Endothelial cell of umbilical vein (primary cell): ENCODE data around the gene PRIMA1. TPM values are rescaled to one million over a fixed set of nuclear protein-coding genes. Genes with fewer than 3 reads are reported as not detected.

Experiments used
- BruUV-seq: library from RNA; stranded (reverse); fragments of 400-500 nt; replicated peaks from 2 replicates; lab custom pipeline; 2021; lab: Mats Ljungman, UMichigan
- CTCF ChIA-PET: fragments of 300-600, 350-600 bp; sonication (Branson Sonifier 250); formaldehyde crosslinking; loops from one replicate; lab custom pipeline; 2021; ENCODE audit warnings: antibody characterized with exemption, inconsistent platforms; lab: Charles Lee
- POLR2A ChIA-PET: fragments of 300-600, 350-600 bp; sonication (Branson Sonifier 250); formaldehyde crosslinking; loops from one replicate; lab custom pipeline; 2021; ENCODE audit warnings: antibody characterized with exemption, inconsistent platforms; lab: Charles Lee
- DNase-seq: peaks from one replicate; pipeline ENCODE4 v3.0.0-alpha.2; 2011; ENCODE audit warnings: low read depth, low spot score
- FAIRE-seq: peaks from 2 replicates; lab custom pipeline; 2011; peaks lifted over from hg19 to GRCh38; lab: Jason Lieb, UNC
- H2AFZ ChIP-seq: 2 replicates; pipeline ENCODE4 v1.6.0; 2012; ENCODE audit warnings: low read depth, low read length, control low read depth, inconsistent platforms
- H3K27ac ChIP-seq: 2 replicates; pipeline ENCODE4 v1.5.1; 2011; ENCODE audit warnings: low read depth, mild to moderate bottlenecking, control low read depth, low read length, moderate library complexity; ENCODE audit not compliant: insufficient read depth
- H3K27me3 ChIP-seq, 2 experiments: 2 replicates each; pipeline versions ENCODE4 v1.6.0 to v1.6.1; 2011; ENCODE audit warnings: low read length in 2 of 2, mixed read lengths in 1 of 2; ENCODE audit not compliant: control insufficient read depth in 2 of 2, insufficient read depth in 2 of 2
- H3K36me3 ChIP-seq, 2 experiments: 2 replicates in 1 of 2; 3 replicates in 1 of 2; pipeline ENCODE4 v1.5.1; 2011; ENCODE audit warnings: low read length in 2 of 2, mild to moderate bottlenecking in 1 of 2, moderate library complexity in 1 of 2; ENCODE audit not compliant: control insufficient read depth in 2 of 2, insufficient read depth in 2 of 2; ENCODE audit errors: extremely low read depth in 1 of 2
- H3K4me1 ChIP-seq: 3 replicates; pipeline ENCODE4 v1.5.1; 2011; ENCODE audit warnings: mild to moderate bottlenecking, low read length; ENCODE audit not compliant: control insufficient read depth, insufficient read depth; ENCODE audit errors: extremely low read depth
- H3K4me2 ChIP-seq: 2 replicates; pipeline ENCODE4 v1.6.1; 2011; ENCODE audit warnings: low read length, control low read depth, mixed read lengths; ENCODE audit not compliant: insufficient read depth
- H3K4me3 ChIP-seq, 3 experiments: fragments of 200-600 bp in 1 of 3; sonication (generic), shearing (Covaris generic) in 1 of 3; replicated peaks in 1 of 3; 2 replicates each; pipeline ENCODE4 v1.5.1; 2011 to 2016; ENCODE audit warnings: control low read depth in 3 of 3, low read length in 3 of 3, mild to moderate bottlenecking in 2 of 3, inconsistent platforms in 1 of 3, low read depth in 1 of 3, moderate library complexity in 1 of 3; ENCODE audit not compliant: insufficient read depth in 1 of 3
- H3K79me2 ChIP-seq: 2 replicates; pipeline ENCODE4 v1.6.0; 2012; ENCODE audit warnings: low read length, inconsistent platforms; ENCODE audit not compliant: control insufficient read depth, insufficient read depth
- H3K9ac ChIP-seq: replicated peaks from 2 replicates; pipeline ENCODE3; 2011; ENCODE audit warnings: low read length, control low read depth; ENCODE audit not compliant: insufficient read depth; ENCODE audit errors: extremely low read depth
- H3K9me1 ChIP-seq: replicated peaks from 3 replicates; pipeline ENCODE4 v1.6.0; 2011; ENCODE audit warnings: mild to moderate bottlenecking, low read length; ENCODE audit not compliant: control insufficient read depth, insufficient read depth; ENCODE audit errors: extremely low read depth
- H3K9me3 ChIP-seq: replicated peaks from 2 replicates; pipeline ENCODE4 v1.5.1; 2012; ENCODE audit warnings: low read length, inconsistent platforms; ENCODE audit not compliant: control insufficient read depth, insufficient read depth
- H4K20me1 ChIP-seq: replicated peaks from 2 replicates; pipeline ENCODE3; 2011; ENCODE audit warnings: mild to moderate bottlenecking, low read length; ENCODE audit not compliant: control insufficient read depth, insufficient read depth; ENCODE audit errors: extremely low read depth
- CTCF ChIP-seq, 2 donors: IDR thresholded peaks; 1 replicate in 1 of 2; 2 replicates in 1 of 2; pipeline ENCODE4 v1.5.1; 2011; ENCODE audit warnings: low read length in 2 of 2, mild to moderate bottlenecking in 2 of 2, moderate library complexity in 2 of 2, control low read depth in 1 of 2, inconsistent platforms in 1 of 2, low read depth in 1 of 2; ENCODE audit not compliant: insufficient read depth in 1 of 2; ENCODE audit errors: extremely low read depth in 1 of 2
- EZH2 ChIP-seq: IDR thresholded peaks from 2 replicates; pipeline ENCODE4 v1.6.1; 2012; ENCODE audit warnings: borderline replicate concordance, low read depth, mild to moderate bottlenecking, moderate library complexity, low read length, inconsistent platforms; ENCODE audit not compliant: severe bottlenecking
- FOS ChIP-seq: IDR thresholded peaks from 2 replicates; pipeline ENCODE4 v1.6.1; 2011; ENCODE audit warnings: mild to moderate bottlenecking, low read length, moderate library complexity, borderline replicate concordance; ENCODE audit not compliant: insufficient read depth
- POLR2A ChIP-seq: IDR thresholded peaks from 2 replicates; pipeline ENCODE4 v1.6.1; 2012; ENCODE audit warnings: low read depth, mild to moderate bottlenecking, control low read depth, low read length
- dilution Hi-C: fragments of 300-500 bp; cut with MboI; formaldehyde crosslinking; loops from one replicate; pipeline ENCODE4 v1.15.0; 2019; ENCODE audit warnings: low sequenced_read_pairs; ENCODE audit not compliant: extremely low pct_ligation_motif_present
- intact Hi-C: fragments of 100-400 bp; cut with micrococcal nuclease; formaldehyde crosslinking; loops from one replicate; pipeline ENCODE4 v1.10.0; 2022
- polyA plus RNA-seq, 4 experiments: library from polyadenylated mRNA; depleted of rRNA in 3 of 4; stranded (reverse) in 3 of 4; unstranded in 1 of 4; fragments of >200 nt; gene quantifications; 2 replicates each; pipeline versions ENCODE4 v1.2.1 to v1.2.3, GENCODE V29; 2011 to 2012; ENCODE audit warnings: missing spikeins in 1 of 4
- total RNA-seq: library from RNA; stranded (reverse); gene quantifications from 2 replicates; pipeline ENCODE4 v1.2.3, GENCODE V29; 2021

The PRIMA1 gene
- total and polyA plus RNA-seq, 2 donors (not counting 3 experiments of a cell fraction or from before 2014, with no cell fraction given), result not detected

GRCh38 chr14:93799989-93800921 is 12.0 kb upstream of the PRIMA1 start:
- dilution Hi-C loops, result no loop called here
- Histone ChIP-seq H3K27ac (no peak overlapping the region), H2AFZ (no peak overlapping the region), H3K9me1 (no peaks in the 10 kb centered on the region), H3K27me3 (no peaks in the 10 kb centered on the region), H3K4me2 (no peak overlapping the region), H3K9ac (no peak overlapping the region), H3K79me2 (no peaks in the 10 kb centered on the region), H3K36me3 (no peaks in the 10 kb centered on the region), H4K20me1 (no peaks in the 10 kb centered on the region), H3K9me3 (peaks cover 7% of the 10 kb centered on the region), H3K4me3 (no peak overlapping the region), H3K4me1 (no peaks in the 10 kb centered on the region)
- ChIA-PET CTCF (interaction anchor here (1.1 kb wide), 1 partner anchor 15 kb away, joined by 3 read pairs; no protein-coding TSS in a partner anchor), POLR2A (no interaction called here)
- no peak for FAIRE-seq
- intact Hi-C loops, result no loop called here
- BruUV-seq, result no TSS peak
- DNase-seq, result no peak
- TF ChIP-seq FOS, result no peak
- TF ChIP-seq CTCF (IDR thresholded peaks at IDR 0.05; ENCODE audit: extremely low read depth in 1 of 2, insufficient read depth in 1 of 2, low read depth in 1 of 2, low read length in 2 of 2), result no peak
- TF ChIP-seq POLR2A, result no peak

- BruUV-seq, result no TSS peak
- Histone ChIP-seq H3K4me2 (no peak overlapping the region), H3K9me1 (no peaks in the 10 kb centered on the region), H3K9ac (no peak overlapping the region), H3K4me1 (no peaks in the 10 kb centered on the region), H3K9me3 (peaks cover 5% of the 10 kb centered on the region), H3K27ac (no peak overlapping the region), H3K36me3 (no peaks in the 10 kb centered on the region), H3K79me2 (no peaks in the 10 kb centered on the region), H2AFZ (no peak overlapping the region), H3K27me3 (no peaks in the 10 kb centered on the region), H3K4me3 (no peak overlapping the region), H4K20me1 (no peaks in the 10 kb centered on the region)
- ChIA-PET CTCF (no interaction called here), POLR2A (no interaction called here)
- FAIRE-seq, result no peak
- dilution Hi-C loops (no loop called here), intact Hi-C loops (no loop called here)
- TF ChIP-seq EZH2, result no peak
- DNase-seq, result no peak
Observed at GRCh38 chr14:93799617-93799988, 11.3 kb upstream of the PRIMA1 start.
